Activated naive CD4-positive, alpha-beta T cell treated with anti-CD3 and anti-CD28 coated beads, Interleukin-2, amount 50 U/mL, for 24 hours (primary cell): ENCODE results near the gene SNX33.

Experiments used
- H3K27ac Mint-ChIP-seq: one replicate; pipeline ENCODE4 v1.8.0; 2021; ENCODE audit warnings: mild to moderate bottlenecking, mixed read lengths
- H3K27me3 Mint-ChIP-seq: one replicate; pipeline ENCODE4 v1.8.0; 2021; ENCODE audit warnings: mixed read lengths
- H3K36me3 Mint-ChIP-seq: one replicate; pipeline ENCODE4 v1.8.0; 2021; ENCODE audit warnings: mixed read lengths
- H3K4me1 Mint-ChIP-seq: one replicate; pipeline ENCODE4 v1.8.0; 2021; ENCODE audit warnings: mixed read lengths
- H3K4me3 Mint-ChIP-seq: one replicate; pipeline ENCODE4 v1.8.0; 2021; ENCODE audit warnings: mild to moderate bottlenecking, mixed read lengths
- H3K9me3 Mint-ChIP-seq: one replicate; pipeline ENCODE4 v1.8.0; 2021; ENCODE audit warnings: mixed read lengths

The SNX33 gene

DNA sequence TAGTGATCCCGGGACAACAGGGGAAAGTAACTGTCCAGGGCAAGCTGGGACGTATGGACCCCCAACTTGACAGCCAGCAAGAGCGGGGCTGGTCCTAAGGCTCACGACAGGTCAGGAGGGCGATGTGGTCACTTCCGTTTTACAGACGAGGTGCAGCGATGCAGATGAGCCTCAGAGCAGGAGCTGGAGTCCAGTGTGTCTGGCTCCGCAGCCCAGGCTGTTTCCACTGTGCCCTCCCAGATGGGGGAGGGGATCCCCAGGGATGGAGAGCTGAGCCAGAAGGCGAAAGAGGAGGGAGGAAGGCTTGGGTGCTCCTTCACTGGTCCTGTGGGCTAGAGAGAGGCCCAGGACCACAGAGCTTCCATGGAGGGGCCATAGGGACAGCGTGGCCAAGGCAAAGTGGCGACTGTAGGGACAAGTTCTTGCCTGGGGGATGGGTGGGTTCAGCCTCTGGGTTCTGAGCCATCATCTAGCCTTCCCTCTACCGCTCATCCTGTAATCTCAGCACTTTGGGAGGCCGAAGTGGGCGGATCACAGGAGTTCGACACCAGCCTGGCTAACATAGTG is 5.7 kb downstream of the SNX33 start:
- Mint-ChIP-seq H3K4me1 (peaks cover 26% of the 10 kb centered on the region), H3K36me3 (no peaks in the 10 kb centered on the region), H3K4me3 (no peak overlapping the region), H3K9me3 (no peaks in the 10 kb centered on the region), H3K27me3 (no peaks in the 10 kb centered on the region), H3K27ac (peak overlapping the region; percentile 23)

DNA sequence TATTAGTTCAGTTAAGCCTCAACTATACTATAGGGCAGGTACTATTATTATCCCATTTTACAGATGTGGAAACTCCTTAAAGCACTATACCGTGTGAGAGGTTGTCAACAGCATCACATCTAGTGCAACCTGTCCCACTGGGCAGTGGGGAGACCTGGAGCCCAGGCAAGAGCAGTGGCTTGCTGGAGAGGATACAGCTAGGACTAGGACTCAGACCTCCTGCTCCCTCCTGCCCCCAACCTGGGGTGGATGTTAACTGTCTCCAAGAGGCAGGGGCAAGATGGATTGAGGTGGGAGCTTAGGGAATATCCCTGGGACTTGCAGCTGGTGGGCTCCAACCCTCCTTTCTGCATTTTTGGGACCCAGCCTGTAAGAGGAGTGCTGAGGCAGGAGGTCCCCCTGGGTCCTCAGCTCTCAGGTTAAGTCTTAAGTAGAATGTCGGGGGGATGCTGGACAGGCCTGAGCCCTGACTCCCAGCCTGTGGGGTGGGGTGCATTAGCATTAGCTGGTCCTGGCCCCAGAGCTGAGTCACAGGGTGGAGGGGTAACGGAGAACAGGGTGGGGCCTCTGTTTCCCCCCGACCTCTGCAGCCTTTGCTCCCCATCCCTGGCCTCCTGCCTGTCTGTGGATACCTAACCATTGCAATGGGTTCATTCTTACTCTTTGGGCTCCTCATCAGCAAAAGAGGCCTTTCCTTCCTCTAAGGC is 6.6 kb downstream of the SNX33 start:
- Mint-ChIP-seq H3K27me3 (no peaks in the 10 kb centered on the region), H3K36me3 (no peaks in the 10 kb centered on the region), H3K27ac (no peak overlapping the region), H3K9me3 (no peaks in the 10 kb centered on the region), H3K4me1 (peaks cover 26% of the 10 kb centered on the region), H3K4me3 (no peak overlapping the region)

DNA sequence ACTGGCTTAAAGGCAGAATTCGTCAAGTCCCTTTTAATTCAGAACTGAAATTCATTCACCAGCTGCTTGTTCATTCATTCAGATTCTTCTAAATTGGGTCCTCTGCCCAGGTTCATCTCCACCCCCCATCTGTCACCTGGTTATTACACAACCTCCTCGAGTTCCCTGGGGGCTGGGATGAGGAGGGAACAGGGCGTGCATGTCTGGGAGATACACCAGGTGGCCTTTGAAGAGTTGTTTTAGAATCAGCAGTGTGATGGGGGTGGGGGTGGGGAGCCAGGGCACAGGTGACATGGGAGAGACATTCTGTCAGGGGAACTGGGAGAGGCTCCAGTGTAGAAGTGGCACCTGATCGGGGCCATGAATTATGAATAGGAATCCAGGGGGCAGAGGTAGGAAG is 8.2 kb downstream of the SNX33 start:
- Mint-ChIP-seq H3K27ac (no peak overlapping the region), H3K27me3 (no peaks in the 10 kb centered on the region), H3K4me1 (peaks cover 12% of the 10 kb centered on the region), H3K4me3 (no peak overlapping the region), H3K36me3 (no peaks in the 10 kb centered on the region), H3K9me3 (no peaks in the 10 kb centered on the region)

DNA sequence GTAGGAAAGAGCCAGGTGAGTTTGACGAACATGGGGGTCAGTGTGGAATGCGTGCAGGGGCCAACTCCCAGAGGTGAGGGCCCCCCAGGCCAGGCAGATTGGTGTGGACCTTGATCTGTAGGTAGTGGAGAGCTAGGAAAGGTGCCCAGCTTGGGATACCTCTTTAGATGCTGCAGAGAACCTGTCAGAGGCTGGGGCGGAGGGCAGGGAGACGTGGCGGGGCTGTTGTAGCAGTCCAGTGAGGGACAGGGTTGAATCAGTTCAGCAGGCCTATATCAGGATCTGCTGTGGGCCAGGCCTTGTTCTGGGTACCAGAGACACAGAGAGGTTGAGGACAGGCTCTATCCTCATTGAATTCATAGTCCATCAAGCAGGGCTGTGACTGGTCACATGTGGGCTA is 8.6 kb downstream of the SNX33 start:
- Mint-ChIP-seq H3K9me3 (no peaks in the 10 kb centered on the region), H3K27ac (no peak overlapping the region), H3K36me3 (no peaks in the 10 kb centered on the region), H3K4me1 (peaks cover 8% of the 10 kb centered on the region), H3K27me3 (no peaks in the 10 kb centered on the region), H3K4me3 (no peak overlapping the region)

DNA sequence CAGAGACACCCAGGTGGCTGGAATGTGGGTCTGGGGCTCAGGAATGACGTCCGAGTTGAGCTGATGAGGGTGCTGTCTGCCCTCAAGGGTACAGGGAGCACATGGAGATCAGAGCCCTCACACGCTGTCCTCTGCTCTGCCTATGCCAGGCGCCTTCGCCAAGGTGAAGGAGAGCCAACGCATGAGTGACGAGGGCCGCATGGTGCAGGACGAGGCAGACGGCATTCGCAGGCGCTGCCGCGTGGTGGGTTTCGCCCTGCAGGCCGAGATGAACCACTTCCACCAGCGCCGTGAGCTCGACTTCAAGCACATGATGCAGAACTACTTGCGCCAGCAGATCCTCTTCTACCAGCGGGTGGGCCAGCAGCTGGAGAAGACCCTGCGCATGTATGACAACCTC is 9.1 kb downstream of the SNX33 start:
- no peaks in the 10 kb centered on the region for H3K9me3 Mint-ChIP-seq
- H3K4me1 Mint-ChIP-seq, result peaks cover 3% of the 10 kb centered on the region
- H3K4me3 Mint-ChIP-seq, result no peak overlapping the region
- no peaks in the 10 kb centered on the region for H3K27me3 Mint-ChIP-seq
- H3K27ac Mint-ChIP-seq, result no peak overlapping the region
- H3K36me3 Mint-ChIP-seq, result no peaks in the 10 kb centered on the region

DNA sequence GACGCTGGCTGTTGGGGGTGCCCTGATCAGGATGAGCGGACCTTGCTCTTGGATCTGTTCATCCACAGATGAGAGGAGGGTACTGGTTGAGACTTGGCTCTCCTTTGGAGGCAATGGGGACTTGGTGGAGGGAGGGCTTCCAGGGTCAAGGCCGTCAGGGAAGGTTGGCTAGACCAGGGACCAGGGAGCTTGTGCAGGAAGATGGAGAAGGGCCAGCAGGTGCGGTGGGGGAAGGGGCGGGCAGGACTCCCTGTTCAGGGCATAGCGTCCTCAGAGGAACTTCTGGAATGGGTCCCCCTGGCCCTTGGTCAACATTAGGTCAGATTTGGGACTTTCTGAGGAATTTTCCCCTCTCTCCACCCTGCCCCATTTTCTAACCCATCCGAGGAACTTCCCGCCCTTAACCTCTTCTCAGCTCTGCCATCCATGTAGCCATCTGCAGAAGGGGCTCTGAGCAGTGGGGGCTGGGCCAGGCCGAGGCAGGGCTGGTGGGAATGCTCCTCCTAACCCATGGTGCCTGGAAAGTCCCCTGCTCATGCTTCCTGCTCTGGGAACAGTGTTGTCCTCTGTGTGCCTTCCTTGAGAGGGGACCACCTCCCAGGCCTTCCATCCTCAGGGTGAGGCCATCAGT is 11.5 kb downstream of the SNX33 start:
- Mint-ChIP-seq H3K4me3 (no peak overlapping the region), H3K27ac (no peak overlapping the region), H3K27me3 (no peaks in the 10 kb centered on the region), H3K4me1 (no peaks in the 10 kb centered on the region), H3K36me3 (no peaks in the 10 kb centered on the region), H3K9me3 (no peaks in the 10 kb centered on the region)

DNA sequence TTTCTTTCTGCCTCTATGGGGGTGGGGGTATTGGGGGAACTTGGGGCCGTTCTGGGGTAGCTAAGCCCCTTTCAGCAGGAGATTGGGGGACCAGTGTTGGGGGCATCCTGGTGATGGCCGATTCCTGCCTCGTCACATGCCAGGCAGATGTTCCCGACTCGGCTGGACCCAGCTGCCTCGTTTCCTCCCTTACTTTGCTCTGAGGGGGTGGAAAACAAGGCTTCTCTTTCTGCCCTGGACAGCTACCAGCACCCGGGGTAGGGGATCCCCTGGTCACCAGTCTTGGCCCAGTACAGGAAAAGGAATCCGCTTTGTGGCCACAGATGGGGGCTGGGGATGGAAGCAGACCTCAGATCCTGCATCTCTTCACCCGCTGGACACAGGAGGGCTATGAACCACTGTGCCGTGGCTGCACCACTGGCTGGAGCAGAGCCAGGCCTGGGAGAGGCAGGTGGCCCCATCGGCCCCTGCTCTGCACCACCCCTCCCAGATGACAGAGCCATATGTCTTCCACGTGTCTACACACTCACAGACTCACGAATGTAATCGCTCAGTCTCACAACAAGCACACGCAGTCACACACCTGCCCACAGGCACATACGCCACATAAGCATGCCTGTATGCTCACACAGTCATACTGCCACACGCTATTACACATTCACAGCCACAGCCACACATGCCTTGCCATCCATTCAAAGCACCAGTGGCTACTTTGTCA is 12.4 kb downstream of the SNX33 start:
- H3K27ac Mint-ChIP-seq, result no peak overlapping the region
- H3K9me3 Mint-ChIP-seq, result no peaks in the 10 kb centered on the region

DNA sequence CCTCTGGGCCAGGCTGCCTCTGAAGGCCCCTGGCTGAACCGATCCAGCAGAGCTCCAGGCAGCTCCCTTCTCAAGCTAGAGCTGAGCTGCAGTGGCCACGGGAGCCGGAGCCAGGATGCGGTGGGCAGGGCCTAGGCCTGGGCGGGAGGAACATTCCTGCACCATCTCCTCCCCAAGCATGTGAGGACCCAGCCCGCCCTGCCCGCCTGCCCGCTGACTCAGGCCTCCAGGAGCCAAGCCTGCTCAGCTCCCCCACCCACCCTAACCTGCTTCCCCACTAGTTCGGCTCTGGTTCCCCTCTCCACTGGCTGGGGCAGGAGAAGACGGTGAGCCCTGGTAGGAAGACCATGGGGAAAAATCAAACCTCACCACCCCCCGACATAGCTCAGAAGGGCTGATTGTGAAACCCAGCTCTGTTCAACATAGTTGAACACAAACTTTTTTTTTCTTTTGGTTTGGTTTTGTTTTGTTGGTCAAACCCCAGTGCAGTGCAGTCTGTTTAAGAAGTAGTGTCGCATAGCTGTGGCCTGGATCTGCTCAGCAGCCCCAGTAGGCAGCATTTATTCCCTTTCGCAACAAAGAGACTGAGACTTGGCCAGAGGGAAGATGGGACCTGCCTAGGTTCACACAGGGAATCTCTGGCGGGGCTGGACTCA is 13.5 kb downstream of the SNX33 start:
- Mint-ChIP-seq H3K36me3 (no peaks in the 10 kb centered on the region), H3K27ac (no peak overlapping the region), H3K4me3 (no peak overlapping the region), H3K4me1 (no peaks in the 10 kb centered on the region), H3K9me3 (no peaks in the 10 kb centered on the region), H3K27me3 (no peaks in the 10 kb centered on the region)

More for the DNA sequence above, 12.4 kb downstream of the SNX33 start:
- H3K4me1 Mint-ChIP-seq, result no peaks in the 10 kb centered on the region
- no peaks in the 10 kb centered on the region for H3K36me3 Mint-ChIP-seq
- H3K27me3 Mint-ChIP-seq, result no peaks in the 10 kb centered on the region
- no peak overlapping the region for H3K4me3 Mint-ChIP-seq

DNA sequence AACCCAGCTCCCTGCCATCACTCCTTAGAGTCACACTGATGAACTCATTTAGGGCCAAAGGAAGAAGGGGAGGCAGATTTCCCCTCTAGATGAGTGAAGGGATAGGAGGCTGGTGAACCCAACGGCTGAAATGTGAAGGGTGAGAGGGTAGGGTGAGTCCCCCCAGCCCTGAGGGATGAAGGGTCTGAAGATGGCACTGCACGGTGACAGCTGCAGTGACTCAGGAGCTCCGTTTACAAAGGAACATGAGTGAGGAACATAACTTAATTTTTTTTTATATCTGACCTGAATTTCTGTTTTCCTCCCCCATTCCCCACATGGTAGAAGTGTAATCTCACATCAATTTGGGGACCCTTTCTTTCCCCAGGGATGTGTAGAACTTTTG is 14.0 kb downstream of the SNX33 start:
- H3K4me1 Mint-ChIP-seq, result no peaks in the 10 kb centered on the region

DNA sequence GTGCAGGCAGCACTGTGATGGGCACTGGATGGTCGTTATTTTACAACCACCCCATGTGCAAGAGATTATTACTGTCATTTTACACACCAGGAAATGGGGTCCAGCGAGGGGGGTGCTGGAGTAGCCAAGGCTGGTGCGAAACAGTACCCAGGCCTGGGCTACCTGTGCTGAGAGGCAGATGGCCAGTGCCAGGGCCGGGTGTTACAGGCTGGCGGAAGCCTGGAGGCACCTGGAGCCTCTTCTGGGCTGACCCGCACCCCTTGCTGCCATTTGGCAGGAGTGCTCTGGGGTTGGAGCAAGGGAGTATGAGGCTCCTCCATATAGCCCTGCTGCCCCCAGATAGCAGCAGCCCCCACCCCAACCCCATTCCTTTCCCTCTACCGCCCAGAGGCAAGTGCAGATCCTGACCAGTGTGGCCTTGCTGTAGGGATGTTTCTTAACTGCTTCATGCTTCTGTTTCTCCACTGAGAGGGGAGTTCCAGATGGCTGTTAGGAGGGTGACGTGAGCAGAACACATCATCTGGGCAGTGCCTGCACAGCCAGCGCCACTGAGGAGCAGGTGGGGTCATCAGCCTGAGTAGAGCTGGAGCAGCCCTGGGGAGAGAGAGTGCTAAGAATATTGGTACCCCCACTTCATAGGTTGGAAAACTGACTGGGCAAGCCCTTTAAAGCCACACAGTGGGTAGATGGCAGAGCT is 15.3 kb downstream of the SNX33 start:
- Mint-ChIP-seq H3K9me3 (no peaks in the 10 kb centered on the region), H3K4me1 (no peaks in the 10 kb centered on the region), H3K27ac (no peak overlapping the region), H3K4me3 (no peak overlapping the region), H3K36me3 (no peaks in the 10 kb centered on the region), H3K27me3 (no peaks in the 10 kb centered on the region)

More for the DNA sequence above, 14.0 kb downstream of the SNX33 start:
- no peak overlapping the region for H3K27ac Mint-ChIP-seq
- no peaks in the 10 kb centered on the region for H3K27me3 Mint-ChIP-seq
- H3K9me3 Mint-ChIP-seq, result no peaks in the 10 kb centered on the region
- H3K4me3 Mint-ChIP-seq, result no peak overlapping the region
- no peaks in the 10 kb centered on the region for H3K36me3 Mint-ChIP-seq

DNA sequence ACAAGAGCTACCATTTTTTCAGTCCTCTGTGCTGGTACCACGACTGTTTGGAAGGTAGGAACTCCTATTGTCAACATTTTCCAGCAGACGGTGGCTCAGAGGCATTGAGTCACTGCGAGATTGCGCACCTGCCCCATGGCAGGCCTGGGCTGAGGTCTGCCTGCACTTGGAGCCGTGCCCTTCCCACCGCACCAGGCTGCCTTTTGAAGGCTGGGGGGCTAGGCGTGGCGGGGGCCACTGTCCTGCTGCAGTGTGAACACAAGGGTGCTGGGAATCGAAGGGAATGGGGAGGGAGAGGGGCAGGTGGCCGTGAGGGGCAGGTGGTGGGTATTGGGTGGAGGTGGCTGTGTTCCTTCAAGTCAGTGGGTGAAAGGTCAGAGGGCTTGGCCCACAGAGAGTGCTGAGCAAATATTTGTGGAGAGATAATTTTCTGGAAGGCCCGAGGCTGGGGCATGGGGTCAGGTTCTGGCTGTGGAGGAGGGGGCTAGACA is 16.3 kb downstream of the SNX33 start:
- H3K27ac Mint-ChIP-seq, result no peak overlapping the region
- H3K9me3 Mint-ChIP-seq, result no peaks in the 10 kb centered on the region
- no peaks in the 10 kb centered on the region for H3K27me3 Mint-ChIP-seq
- no peaks in the 10 kb centered on the region for H3K4me1 Mint-ChIP-seq
- H3K36me3 Mint-ChIP-seq, result no peaks in the 10 kb centered on the region
- H3K4me3 Mint-ChIP-seq, result no peak overlapping the region

DNA sequence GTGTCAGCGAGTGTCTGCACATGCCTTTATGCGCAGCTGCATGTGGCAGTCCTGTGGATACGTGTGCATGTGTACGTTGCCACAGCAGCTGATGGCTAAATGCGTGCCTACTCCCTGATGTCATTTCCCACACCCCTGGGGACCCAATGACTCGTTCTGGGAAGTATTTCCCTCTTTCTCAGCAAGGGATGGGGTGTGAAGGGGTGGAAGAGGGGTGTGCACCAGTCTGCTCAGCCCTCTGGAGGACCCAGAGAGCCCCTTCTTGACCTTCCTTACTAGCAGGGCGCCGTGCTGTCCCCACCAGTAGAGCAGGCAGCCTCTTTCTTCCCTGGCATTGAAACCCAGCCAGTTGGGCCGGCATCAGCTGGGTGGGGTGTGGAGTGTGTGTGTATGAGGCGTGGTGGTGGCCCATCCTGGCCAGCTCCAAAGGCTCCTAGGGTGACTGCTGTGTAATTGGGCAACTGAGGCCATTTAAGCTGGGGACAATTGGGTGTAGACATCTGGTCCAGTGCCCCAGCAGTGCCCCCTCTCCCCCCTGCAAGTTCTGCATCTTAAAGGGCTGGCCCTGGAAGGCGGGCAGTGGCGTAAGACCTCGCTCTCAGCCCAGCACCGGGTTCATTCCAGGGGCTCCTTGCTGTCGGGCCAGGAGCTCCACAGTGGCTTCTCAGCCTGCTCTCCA is 19.2 kb downstream of the SNX33 start:
- H3K4me3 Mint-ChIP-seq, result no peak overlapping the region
- H3K4me1 Mint-ChIP-seq, result no peaks in the 10 kb centered on the region
- no peaks in the 10 kb centered on the region for H3K36me3 Mint-ChIP-seq
- no peak overlapping the region for H3K27ac Mint-ChIP-seq
- no peaks in the 10 kb centered on the region for H3K27me3 Mint-ChIP-seq
- H3K9me3 Mint-ChIP-seq, result no peaks in the 10 kb centered on the region

DNA sequence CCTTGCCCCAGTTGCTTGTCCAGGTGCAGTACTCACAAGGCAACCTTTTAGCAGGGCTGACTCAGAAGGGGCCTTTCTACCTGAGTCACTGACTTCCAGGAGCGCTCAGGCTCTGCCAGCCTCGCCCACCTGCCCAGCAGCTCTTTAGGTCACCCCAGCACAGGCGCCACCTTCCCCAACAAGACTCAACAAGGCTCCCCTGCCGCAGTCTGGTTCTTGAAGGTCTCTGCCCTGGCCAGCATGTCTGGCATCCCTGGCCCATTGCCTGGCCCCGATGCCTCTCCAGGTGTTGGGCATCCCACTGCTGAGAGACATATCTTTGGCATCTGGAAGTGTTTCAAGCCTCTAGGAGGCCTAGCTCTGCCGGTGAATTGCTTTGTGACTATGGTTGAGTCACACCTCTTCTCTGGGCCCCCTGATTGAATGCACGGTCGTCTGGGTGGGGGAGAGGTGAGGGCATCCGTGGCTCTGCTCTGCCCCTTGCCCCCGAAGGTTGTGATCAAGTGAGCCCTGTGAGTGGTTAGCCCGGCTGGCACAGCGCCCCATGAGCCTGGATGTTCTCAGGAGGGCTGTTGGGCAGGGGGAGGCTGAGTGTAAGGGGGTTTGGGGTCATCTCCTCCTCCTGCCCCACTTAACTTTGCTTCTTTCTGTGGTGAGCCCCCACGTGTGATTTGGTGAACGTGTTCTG is 21.6 kb downstream of the SNX33 start:
- H3K4me1 Mint-ChIP-seq, result no peaks in the 10 kb centered on the region
- H3K27ac Mint-ChIP-seq, result no peak overlapping the region
- H3K27me3 Mint-ChIP-seq, result no peaks in the 10 kb centered on the region
- no peaks in the 10 kb centered on the region for H3K9me3 Mint-ChIP-seq
- H3K36me3 Mint-ChIP-seq, result no peaks in the 10 kb centered on the region
- H3K4me3 Mint-ChIP-seq, result no peak overlapping the region

DNA sequence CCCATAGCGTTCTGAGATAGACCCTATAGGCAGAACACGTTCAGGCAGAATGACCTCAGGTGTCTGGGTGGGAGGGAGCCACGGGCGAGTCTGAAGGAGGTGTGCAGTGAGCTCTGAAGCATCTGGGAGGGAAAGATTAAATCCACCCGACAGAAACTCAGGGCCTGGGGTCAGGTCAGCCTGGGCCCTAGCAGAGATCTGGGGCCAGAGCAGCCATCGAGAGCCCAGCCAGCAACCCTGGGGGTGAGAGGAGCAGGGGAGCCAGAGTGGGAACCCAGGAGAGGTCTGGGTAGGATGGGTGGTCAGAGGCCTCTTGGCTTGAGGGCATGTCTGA is 22.1 kb downstream of the SNX33 start:
- Mint-ChIP-seq H3K4me3 (no peak overlapping the region), H3K4me1 (no peaks in the 10 kb centered on the region), H3K27ac (no peak overlapping the region), H3K36me3 (no peaks in the 10 kb centered on the region), H3K9me3 (no peaks in the 10 kb centered on the region), H3K27me3 (no peaks in the 10 kb centered on the region)
